ENCODE data around the gene CHAC2. TPM values are rescaled to one million over a fixed set of nuclear protein-coding genes. Genes with fewer than 3 reads are reported as not detected.
A peak's percentile ranks its signal among the peaks of the same experiment; 100 is the strongest.

The CHAC2 gene
- total RNA-seq, 1 experiment from 2014 or later: 10.5 TPM

- DNase-seq (ENCODE audit: unreplicated experiment): no peak
- ChIA-PET POLR2A (interaction anchor here (0.6 to 3.8 kb wide), 3 partner anchors 10 to 85 kb away, joined by 3 to 27 read pairs (median 5); no protein-coding TSS in a partner anchor), CTCF (no interaction called here)
- BruUV-seq (replicated peaks): no TSS peak
- no peak overlapping the region for H3K27ac Mint-ChIP-seq (ENCODE audit: low read depth, unreplicated experiment)
- H3K36me3 Mint-ChIP-seq (ENCODE audit: insufficient read depth, unreplicated experiment): peaks cover 33% of the 10 kb centered on the region
- H3K27me3 Mint-ChIP-seq (ENCODE audit: insufficient read depth, unreplicated experiment): no peaks in the 10 kb centered on the region
- H3K4me1 Mint-ChIP-seq (ENCODE audit: insufficient read depth, unreplicated experiment): peaks cover 24% of the 10 kb centered on the region
- H3K4me3 Mint-ChIP-seq (ENCODE audit: unreplicated experiment): no peak overlapping the region
- H3K9me3 Mint-ChIP-seq (ENCODE audit: unreplicated experiment): no peaks in the 10 kb centered on the region
- intact Hi-C loops (cut with micrococcal nuclease): no loop called here
- TF ChIP-seq CTCF (IDR thresholded peaks at IDR 0.05; ENCODE audit: unreplicated experiment): no peak
Observed at GRCh38 chr2:53765767-53766166, 1.8 kb upstream of the CHAC2 start.

- no peak for TF ChIP-seq CTCF (IDR thresholded peaks at IDR 0.05; ENCODE audit: unreplicated experiment)
- Mint-ChIP-seq H3K4me3 (ENCODE audit: unreplicated experiment) (peak overlapping the region; percentile 88), H3K27ac (ENCODE audit: low read depth, unreplicated experiment) (peak overlapping the region; percentile 77), H3K27me3 (ENCODE audit: insufficient read depth, unreplicated experiment) (no peaks in the 10 kb centered on the region), H3K36me3 (ENCODE audit: insufficient read depth, unreplicated experiment) (peaks cover 17% of the 10 kb centered on the region), H3K4me1 (ENCODE audit: insufficient read depth, unreplicated experiment) (peaks cover 25% of the 10 kb centered on the region), H3K9me3 (ENCODE audit: unreplicated experiment) (no peaks in the 10 kb centered on the region)
- no TSS peak for BruUV-seq (replicated peaks)
- CTCF ChIA-PET: interaction anchor here (0.6 to 2.4 kb wide), 4 partner anchors 12 to 397 kb away, joined by 3 to 11 read pairs (median 6); partner anchors contain the start of genes ASB3 and ERLEC1
- POLR2A ChIA-PET: interaction anchor here (0.6 to 3.8 kb wide), 13 partner anchors 9 to 1601 kb away, joined by 3 to 112 read pairs (median 7); partner anchors contain the start of genes ASB3, ERLEC1 and PSME4
- intact Hi-C loops (cut with micrococcal nuclease): no loop called here
- DNase-seq (ENCODE audit: unreplicated experiment): no peak
Observed at GRCh38 chr2:53768242-53768542, 588 bp downstream of the CHAC2 start.

GRCh38 chr2:53769318-53769945 is 1.8 kb downstream of the CHAC2 start:
- H3K27me3 Mint-ChIP-seq (ENCODE audit: insufficient read depth, unreplicated experiment): no peaks in the 10 kb centered on the region
- peaks cover 15% of the 10 kb centered on the region for H3K36me3 Mint-ChIP-seq (ENCODE audit: insufficient read depth, unreplicated experiment)
- no peak overlapping the region for H3K4me3 Mint-ChIP-seq (ENCODE audit: unreplicated experiment)
- TF ChIP-seq CTCF (IDR thresholded peaks at IDR 0.05; ENCODE audit: unreplicated experiment): no peak
- intact Hi-C loops (cut with micrococcal nuclease): no loop called here
- BruUV-seq (replicated peaks): no TSS peak
- H3K4me1 Mint-ChIP-seq (ENCODE audit: insufficient read depth, unreplicated experiment): peaks cover 25% of the 10 kb centered on the region
- no peaks in the 10 kb centered on the region for H3K9me3 Mint-ChIP-seq (ENCODE audit: unreplicated experiment)
- DNase-seq (ENCODE audit: unreplicated experiment): no peak
- ChIA-PET CTCF (interaction anchor here (0.6 to 0.8 kb wide), 2 partner anchors 11 to 912 kb away, joined by 3 read pairs; no protein-coding TSS in a partner anchor), POLR2A (interaction anchor here (0.6 to 3.1 kb wide), 6 partner anchors 10 to 1650 kb away, joined by 3 to 112 read pairs (median 6); partner anchors contain the start of genes ASB3, CCDC88A and ERLEC1)
- no peak overlapping the region for H3K27ac Mint-ChIP-seq (ENCODE audit: low read depth, unreplicated experiment)

- ChIA-PET CTCF (no interaction called here), POLR2A (interaction anchor here (0.6 to 2.5 kb wide), 5 partner anchors 9 to 1255 kb away, joined by 3 to 11 read pairs (median 4); partner anchors contain the start of gene ASB3)
- no peaks in the 10 kb centered on the region for H3K27me3 Mint-ChIP-seq (ENCODE audit: insufficient read depth, unreplicated experiment)
- no peak overlapping the region for H3K4me3 Mint-ChIP-seq (ENCODE audit: unreplicated experiment)
- H3K9me3 Mint-ChIP-seq (ENCODE audit: unreplicated experiment): no peaks in the 10 kb centered on the region
- peaks cover 25% of the 10 kb centered on the region for H3K4me1 Mint-ChIP-seq (ENCODE audit: insufficient read depth, unreplicated experiment)
- peak overlapping the region; percentile 0 for H3K27ac Mint-ChIP-seq (ENCODE audit: low read depth, unreplicated experiment)
- intact Hi-C loops (cut with micrococcal nuclease): no loop called here
- H3K36me3 Mint-ChIP-seq (ENCODE audit: insufficient read depth, unreplicated experiment): peaks cover 8% of the 10 kb centered on the region
- peak; percentile 58 for DNase-seq (ENCODE audit: unreplicated experiment)
- no peak for TF ChIP-seq CTCF (IDR thresholded peaks at IDR 0.05; ENCODE audit: unreplicated experiment)
- no TSS peak for BruUV-seq (replicated peaks)
Observed at GRCh38 chr2:53770264-53770663, 2.7 kb downstream of the CHAC2 start.
